ENCODE data around the gene CEP192. TPM values are rescaled to one million over a fixed set of nuclear protein-coding genes. Genes with fewer than 3 reads are reported as not detected.

Gene CEP192
- total and polyA plus RNA-seq, 10 donors = 13.8 to 41.8 (median 32.4) TPM

GRCh38 chr18:13161276-13161899, 170.2 kb downstream of the CEP192 start:
- no peak for TF ChIP-seq POLR2A (IDR thresholded peaks at IDR 0.05)
- TF ChIP-seq CTCF (IDR thresholded peaks at IDR 0.05 in 8 of 11, conservative IDR thresholded peaks at IDR 0.05 in 3 of 11) = no peak
- TF ChIP-seq POLR2AphosphoS5 (IDR thresholded peaks at IDR 0.05) = no peak
- H3K27ac ChIP-seq = no peak overlapping the region
- peaks cover 0 to 4% (median 1%) of the 10 kb centered on the region in 6 donors for H3K4me1 ChIP-seq
- DNase-seq = no peak
- no peaks in the 10 kb centered on the region for H3K27me3 ChIP-seq (replicated peaks in 1 of 7)
- H3K36me3 ChIP-seq = no peaks in the 10 kb centered on the region
- H3K4me3 ChIP-seq = no peak overlapping the region
- H3K9me3 ChIP-seq = peaks cover 0 to 28% (median 25%) of the 10 kb centered on the region in 8 donors
- intact Hi-C loops (cut with DNase I; ENCODE audit: low total_unique reads) = no loop called here
- 83 to 94% (median 89%) methylated on average over 15 to 16 of the region's 16 CpGs for WGBS, 5 donors

GRCh38 chr18:13163167-13163927, 172.2 kb downstream of the CEP192 start:
- 83 to 91% (median 85%) methylated on average over 12 of the region's 12 CpGs for WGBS, 5 donors
- intact Hi-C loops (cut with DNase I; ENCODE audit: low total_unique reads) = no loop called here
- peaks cover 0 to 4% (median 1%) of the 10 kb centered on the region in 6 donors for H3K4me1 ChIP-seq
- TF ChIP-seq POLR2AphosphoS5 (IDR thresholded peaks at IDR 0.05) (no peak), CTCF (IDR thresholded peaks at IDR 0.05 in 8 of 11, conservative IDR thresholded peaks at IDR 0.05 in 3 of 11) (no peak), POLR2A (IDR thresholded peaks at IDR 0.05) (no peak)
- no peaks in the 10 kb centered on the region for H3K27me3 ChIP-seq (replicated peaks in 1 of 7)
- peaks cover 0 to 21% (median 6%) of the 10 kb centered on the region in 8 donors for H3K9me3 ChIP-seq
- no peak overlapping the region for H3K4me3 ChIP-seq
- no peak overlapping the region for H3K27ac ChIP-seq
- no peak for DNase-seq
- no peaks in the 10 kb centered on the region for H3K36me3 ChIP-seq

GRCh38 chr18:13164406-13164805, 173.2 kb downstream of the CEP192 start:
- no peak for DNase-seq
- Histone ChIP-seq H3K27ac (no peak overlapping the region), H3K4me1 (peaks cover 0 to 2% (median under 1%) of the 10 kb centered on the region in 6 donors), H3K4me3 (no peak overlapping the region), H3K9me3 (peaks cover 0 to 15% (median 0%) of the 10 kb centered on the region in 8 donors), H3K36me3 (no peaks in the 10 kb centered on the region), H3K27me3 (replicated peaks in 1 of 7) (no peaks in the 10 kb centered on the region)
- no peak for TF ChIP-seq POLR2AphosphoS5 (IDR thresholded peaks at IDR 0.05)
- TF ChIP-seq POLR2A (IDR thresholded peaks at IDR 0.05) = no peak
- TF ChIP-seq CTCF (IDR thresholded peaks at IDR 0.05 in 8 of 11, conservative IDR thresholded peaks at IDR 0.05 in 3 of 11) = no peak
- 88 to 96% (median 89%) methylated on average over 10 to 13 of the region's 13 CpGs for WGBS, 5 donors
- intact Hi-C loops (cut with DNase I; ENCODE audit: low total_unique reads) = no loop called here

All from spleen (tissue), 11 donors.